Liver (tissue), 9 donors: Measurements from ENCODE around the gene HYCC2. TPM values are rescaled to one million over a fixed set of nuclear protein-coding genes. Genes with fewer than 3 reads are reported as not detected.

ENCODE experiments used
- DNase-seq: peaks from one replicate; pipeline ENCODE4 v3.0.0-alpha.2; 2017; ENCODE audit warnings: low spot score
- H3K27ac ChIP-seq, 2 donors: one replicate each; pipeline ENCODE4 v1.7.0; 2013; ENCODE audit warnings: inconsistent platforms in 2 of 2, low read length in 2 of 2, control low read depth in 1 of 2, low read depth in 1 of 2, mild to moderate bottlenecking in 1 of 2
- H3K27me3 ChIP-seq, 4 donors: one replicate each; pipeline versions ENCODE4 v1.6.1 to v1.7.0; 2013; ENCODE audit warnings: low read length in 3 of 4, inconsistent platforms in 1 of 4, mild to moderate bottlenecking in 1 of 4, moderate library complexity in 1 of 4; ENCODE audit not compliant: control insufficient read depth in 4 of 4, insufficient read depth in 4 of 4
- H3K36me3 ChIP-seq, 4 donors: one replicate each; pipeline versions ENCODE4 v1.6.1 to v1.7.0; 2013; ENCODE audit warnings: low read length in 3 of 4, mild to moderate bottlenecking in 3 of 4, low read depth in 1 of 4, moderate library complexity in 1 of 4; ENCODE audit not compliant: control insufficient read depth in 4 of 4, insufficient read depth in 3 of 4
- H3K4me1 ChIP-seq, 4 donors: one replicate each; pipeline versions ENCODE4 v1.6.1 to v1.7.0; 2013; ENCODE audit warnings: low read length in 3 of 4, mild to moderate bottlenecking in 3 of 4, moderate library complexity in 1 of 4; ENCODE audit not compliant: control insufficient read depth in 4 of 4, insufficient read depth in 4 of 4
- H3K4me3 ChIP-seq, 3 donors: one replicate each; pipeline versions ENCODE4 v1.6.1 to v1.7.0; 2013; ENCODE audit warnings: low read length in 3 of 3, control low read depth in 1 of 3, low read depth in 1 of 3, mild to moderate bottlenecking in 1 of 3
- H3K9ac ChIP-seq, 2 donors: one replicate each; pipeline ENCODE4 v1.7.0; 2013; ENCODE audit warnings: low read length in 2 of 2, mild to moderate bottlenecking in 2 of 2, moderate library complexity in 2 of 2, control low read depth in 1 of 2, low read depth in 1 of 2
- H3K9me3 ChIP-seq, 4 donors: one replicate each; pipeline versions ENCODE4 v1.6.1 to v1.7.0; 2013; ENCODE audit warnings: low read length in 3 of 4; ENCODE audit not compliant: control insufficient read depth in 4 of 4
- ATF3 ChIP-seq: IDR thresholded peaks from 2 replicates; pipeline ENCODE4 v1.6.1; 2016; ENCODE audit warnings: antibody characterized with exemption
- CTCF ChIP-seq: fragments of 150-350 bp; IDR thresholded peaks from 2 replicates; pipeline ENCODE4 v1.5.1; 2017; ENCODE audit warnings: improper control_type of control experiment, low read depth, low read length; ENCODE audit not compliant: missing input control
- EGR1 ChIP-seq, 2 donors: IDR thresholded peaks; 2 replicates each; pipeline ENCODE4 v1.6.1; 2016 to 2018; ENCODE audit warnings: antibody characterized with exemption in 2 of 2, low read depth in 2 of 2
- FOXA1 ChIP-seq: IDR thresholded peaks from 2 replicates; pipeline ENCODE4 v1.6.1; 2016; ENCODE audit warnings: antibody characterized with exemption
- FOXA2 ChIP-seq: IDR thresholded peaks from 2 replicates; pipeline ENCODE4 v1.6.1; 2016; ENCODE audit warnings: antibody characterized with exemption
- GABPA ChIP-seq, 2 donors: IDR thresholded peaks in 1 of 2; conservative IDR thresholded peaks in 1 of 2; 2 replicates each; pipeline ENCODE4 v1.6.1; 2016; ENCODE audit warnings: antibody characterized with exemption in 2 of 2, mild to moderate bottlenecking in 1 of 2, moderate library complexity in 1 of 2
- HNF4A ChIP-seq, 2 donors: conservative IDR thresholded peaks; 2 replicates each; pipeline ENCODE4 v1.6.1; 2016; ENCODE audit warnings: antibody characterized with exemption in 2 of 2, mild to moderate bottlenecking in 2 of 2
- HNF4G ChIP-seq: IDR thresholded peaks from 2 replicates; pipeline ENCODE4 v1.6.1; 2016; ENCODE audit warnings: antibody characterized with exemption
- JUND ChIP-seq, 2 donors: IDR thresholded peaks; 2 replicates each; pipeline ENCODE4 v1.6.1; 2016; ENCODE audit warnings: antibody characterized with exemption in 2 of 2
- MAX ChIP-seq: IDR thresholded peaks from 2 replicates; pipeline ENCODE4 v1.6.1; 2016; ENCODE audit warnings: antibody characterized with exemption
- NR2F2 ChIP-seq: IDR thresholded peaks from 2 replicates; pipeline ENCODE4 v1.6.1; 2016; ENCODE audit warnings: antibody characterized with exemption
- RAD21 ChIP-seq, 2 donors: IDR thresholded peaks; 2 replicates each; pipeline ENCODE4 v1.6.1; 2016; ENCODE audit warnings: antibody characterized with exemption in 2 of 2, mild to moderate bottlenecking in 2 of 2
- REST ChIP-seq: IDR thresholded peaks from 2 replicates; pipeline ENCODE4 v1.6.1; 2016; ENCODE audit warnings: antibody characterized with exemption, mild to moderate bottlenecking
- RXRA ChIP-seq, 2 donors: IDR thresholded peaks; 2 replicates each; pipeline ENCODE4 v1.6.1; 2017 to 2018; ENCODE audit warnings: antibody characterized with exemption in 2 of 2, mild to moderate bottlenecking in 1 of 2
- SP1 ChIP-seq: IDR thresholded peaks from 2 replicates; pipeline ENCODE4 v1.6.1; 2018; ENCODE audit warnings: antibody characterized with exemption, mild to moderate bottlenecking
- TAF1 ChIP-seq: conservative IDR thresholded peaks from 2 replicates; pipeline ENCODE4 v1.6.1; 2016; ENCODE audit warnings: antibody characterized with exemption, mild to moderate bottlenecking
- YY1 ChIP-seq: IDR thresholded peaks from 2 replicates; pipeline ENCODE4 v1.6.1; 2016; ENCODE audit warnings: antibody characterized with exemption, mild to moderate bottlenecking
- ZBTB33 ChIP-seq: IDR thresholded peaks from 2 replicates; pipeline ENCODE4 v1.6.1; 2016; ENCODE audit warnings: antibody characterized with exemption
- WGBS: extraction: QIAGEN DNeasy Blood & Tissue Kit; methylation state at CpG from one replicate; pipeline ENCODE4 v1.1.7; 2013; 5-methylcytosine and 5-hydroxymethylcytosine counted together
- polyA plus RNA-seq, 2 donors: library from polyadenylated mRNA; stranded (reverse) in 1 of 2; unstranded in 1 of 2; fragments of 200-250 nt in 1 of 2; fragments of >200 nt in 1 of 2; fragmentation: Nextera tagmentation in 1 of 2; extraction: Ambion mirVana in 1 of 2; gene quantifications; one replicate each; pipeline versions ENCODE4 v1.2.1 to v1.2.3, GENCODE V29; 2013 to 2015
- total RNA-seq, 2 donors: library from RNA; depleted of rRNA; stranded (reverse); fragments of >200 nt; gene quantifications; one replicate each; pipeline ENCODE4 v1.2.3, GENCODE V29; 2014
- donor health status: healthy.
- donor health status: healthy.
- donor health status: healthy.
- donor health status: healthy.
- donor health status: healthy.

HYCC2 gene
- total and polyA plus RNA-seq, 4 donors: 1.5 to 15.4 (median 5.8) TPM

- 95% methylated on average over 1 of the region's 1 CpG for WGBS
- H3K4me3 ChIP-seq: no peak overlapping the region
- H3K9ac ChIP-seq: no peak overlapping the region
Observed at GRCh38 chr2:201073071-201073470, 1.6 kb upstream of the HYCC2 start.

More at GRCh38 chr2:201073071-201073470, 1.6 kb upstream of the HYCC2 start:
- DNase-seq: no peak
- TF ChIP-seq GABPA (IDR thresholded peaks at IDR 0.05 in 1 of 2, conservative IDR thresholded peaks at IDR 0.05 in 1 of 2) (no peak), NR2F2 (no peak), REST (no peak), CTCF (no peak), SP1 (no peak), HNF4A (conservative IDR thresholded peaks at IDR 0.05) (no peak), YY1 (no peak), MAX (no peak), ZBTB33 (no peak), RAD21 (IDR thresholded peaks at IDR 0.05) (no peak), JUND (IDR thresholded peaks at IDR 0.05) (no peak), EGR1 (IDR thresholded peaks at IDR 0.05; ENCODE audit: low read depth in 2 of 2) (no peak), ATF3 (no peak), HNF4G (no peak), FOXA1 (no peak), FOXA2 (no peak), TAF1 (no peak), RXRA (IDR thresholded peaks at IDR 0.05) (no peak)
- peaks cover 7 to 40% (median 37%) of the 10 kb centered on the region in 4 donors for H3K4me1 ChIP-seq
- H3K36me3 ChIP-seq: no peaks in the 10 kb centered on the region
- H3K9me3 ChIP-seq: no peaks in the 10 kb centered on the region
- H3K27ac ChIP-seq: no peak overlapping the region
- H3K27me3 ChIP-seq: no peaks in the 10 kb centered on the region
